Nephron progenitor cell (in vitro differentiated cells): ENCODE measurements around the gene KRTAP12-4.

ENCODE experiments used
- DNase-seq: peaks from one replicate; pipeline ENCODE4 v3.0.0; 2021
- H3K27ac Mint-ChIP-seq: 2 replicates; pipeline ENCODE4 v1.8.0; 2021; ENCODE audit warnings: mild to moderate bottlenecking, moderate library complexity, mixed read lengths
- H3K27me3 Mint-ChIP-seq: 2 replicates; pipeline ENCODE4 v1.8.0; 2021; ENCODE audit warnings: mild to moderate bottlenecking, low read depth, mixed read lengths; ENCODE audit not compliant: poor library complexity
- H3K36me3 Mint-ChIP-seq: 2 replicates; pipeline ENCODE4 v1.8.0; 2021; ENCODE audit warnings: low read depth, mixed read lengths
- H3K4me1 Mint-ChIP-seq: 2 replicates; pipeline ENCODE4 v1.8.0; 2021; ENCODE audit warnings: mixed read lengths
- H3K4me3 Mint-ChIP-seq: 2 replicates; pipeline ENCODE4 v1.8.0; 2021; ENCODE audit warnings: mild to moderate bottlenecking, moderate library complexity, mixed read lengths
- H3K9me3 Mint-ChIP-seq: 2 replicates; pipeline ENCODE4 v1.8.0; 2021; ENCODE audit warnings: mild to moderate bottlenecking, moderate library complexity, mixed read lengths
- CTCF ChIP-seq: fragments of 200-600 bp; sonication (generic); IDR thresholded peaks from 2 replicates; pipeline ENCODE4 v1.5.0; 2021; ENCODE audit warnings: antibody characterized with exemption

KRTAP12-4 gene

GRCh38 chr21:44626673-44627143 lies 27.8 kb downstream of the KRTAP12-4 start, which contains the start of gene KRTAP10-9:
TSS of gene KRTAP10-9 (plus strand) at chr21:44627093. CDS start at chr21:44627172, 79 bp downstream.
- Mint-ChIP-seq H3K4me1 (peaks cover 7% of the 10 kb centered on the region), H3K27ac (no peak within 1 kb of the TSS), H3K36me3 (peaks cover 27% of the 10 kb centered on the region), H3K9me3 (peaks cover 60% of the 10 kb centered on the region), H3K4me3 (no peak within 1 kb of the TSS), H3K27me3 (peaks cover 7% of the 10 kb centered on the region)
- TF ChIP-seq CTCF: no peak
- no peak for DNase-seq

GRCh38 chr21:44626262-44626661 lies 28.2 kb downstream of the KRTAP12-4 start:
- H3K36me3 Mint-ChIP-seq: peaks cover 22% of the 10 kb centered on the region
- DNase-seq: no peak
- H3K9me3 Mint-ChIP-seq: peaks cover 60% of the 10 kb centered on the region
- H3K4me3 Mint-ChIP-seq: no peak overlapping the region
- H3K27me3 Mint-ChIP-seq: peaks cover 7% of the 10 kb centered on the region
- no peak for TF ChIP-seq CTCF
- peaks cover 7% of the 10 kb centered on the region for H3K4me1 Mint-ChIP-seq
- H3K27ac Mint-ChIP-seq: no peak overlapping the region

- no peak overlapping the region for H3K27ac Mint-ChIP-seq
- DNase-seq: no peak
- peaks cover 7% of the 10 kb centered on the region for H3K4me1 Mint-ChIP-seq
- H3K36me3 Mint-ChIP-seq: peaks cover 18% of the 10 kb centered on the region
- TF ChIP-seq CTCF: no peak
- H3K9me3 Mint-ChIP-seq: peaks cover 57% of the 10 kb centered on the region
- no peak overlapping the region for H3K4me3 Mint-ChIP-seq
- peaks cover 7% of the 10 kb centered on the region for H3K27me3 Mint-ChIP-seq
Observed at GRCh38 chr21:44625756-44626155, 28.7 kb downstream of the KRTAP12-4 start.

GRCh38 chr21:44623575-44623974 lies 30.9 kb downstream of the KRTAP12-4 start:
- peaks cover 67% of the 10 kb centered on the region for H3K9me3 Mint-ChIP-seq
- no peak overlapping the region for H3K4me3 Mint-ChIP-seq
- H3K27me3 Mint-ChIP-seq: peaks cover 3% of the 10 kb centered on the region
- DNase-seq: no peak
- TF ChIP-seq CTCF: no peak
- H3K36me3 Mint-ChIP-seq: peaks cover 18% of the 10 kb centered on the region
- peaks cover 7% of the 10 kb centered on the region for H3K4me1 Mint-ChIP-seq
- no peak overlapping the region for H3K27ac Mint-ChIP-seq

- peaks cover 18% of the 10 kb centered on the region for H3K4me1 Mint-ChIP-seq
- H3K36me3 Mint-ChIP-seq: peaks cover 18% of the 10 kb centered on the region
- H3K9me3 Mint-ChIP-seq: peaks cover 59% of the 10 kb centered on the region
- peaks cover 4% of the 10 kb centered on the region for H3K27me3 Mint-ChIP-seq
- H3K27ac Mint-ChIP-seq: no peak overlapping the region
- no peak overlapping the region for H3K4me3 Mint-ChIP-seq
- DNase-seq: no peak
- TF ChIP-seq CTCF: no peak
Observed at GRCh38 chr21:44619886-44620285, 34.6 kb downstream of the KRTAP12-4 start.

GRCh38 chr21:44618909-44619308 lies 35.5 kb downstream of the KRTAP12-4 start:
- no peak for TF ChIP-seq CTCF
- Mint-ChIP-seq H3K27me3 (peaks cover 4% of the 10 kb centered on the region), H3K36me3 (peaks cover 10% of the 10 kb centered on the region), H3K4me1 (peaks cover 24% of the 10 kb centered on the region), H3K4me3 (no peak overlapping the region), H3K9me3 (peaks cover 49% of the 10 kb centered on the region), H3K27ac (no peak overlapping the region)
- no peak for DNase-seq
